Thyroid gland (tissue), 4 donors: ENCODE measurements around the gene TANGO2. TPM values are rescaled to one million over a fixed set of nuclear protein-coding genes. Genes with fewer than 3 reads are reported as not detected.

Experiments used
- DNase-seq, 2 donors: peaks; one replicate each; pipeline ENCODE4 v3.0.0-alpha.2; 2019
- H3K27ac ChIP-seq, 3 donors: fragments of 200-600 bp; sonication (generic); 1 replicate in 2 of 3; 2 replicates in 1 of 3; pipeline ENCODE4 v1.5.1; 2016 to 2019; ENCODE audit warnings: mild to moderate bottlenecking in 1 of 3, moderate library complexity in 1 of 3
- H3K27me3 ChIP-seq: fragments of 200-600 bp; sonication (generic); one replicate; pipeline ENCODE4 v1.5.1; 2019
- H3K36me3 ChIP-seq, 2 donors: fragments of 200-600 bp; sonication (generic); one replicate each; pipeline ENCODE4 v1.5.1; 2016 to 2019
- H3K4me1 ChIP-seq, 2 donors: fragments of 200-600 bp; sonication (generic); one replicate each; pipeline ENCODE4 v1.5.1; 2017 to 2019
- H3K4me3 ChIP-seq, 3 donors: fragments of 200-600 bp; sonication (generic); replicated peaks in 1 of 3; 1 replicate in 2 of 3; 2 replicates in 1 of 3; pipeline ENCODE4 v1.5.1; 2016; ENCODE audit warnings: mild to moderate bottlenecking in 1 of 3
- H3K9me3 ChIP-seq: fragments of 200-600 bp; sonication (generic); one replicate; pipeline ENCODE4 v1.5.1; 2017
- CTCF ChIP-seq, 6 experiments: fragments of 200-600 bp in 3 of 6; fragments of 450-650 bp in 3 of 6; sonication (generic) in 3 of 6; IDR thresholded peaks; one replicate each; pipeline ENCODE4 v1.5.1; 2016 to 2019; ENCODE audit warnings: antibody characterized with exemption in 6 of 6, mild to moderate bottlenecking in 2 of 6, inconsistent platforms in 1 of 6, moderate library complexity in 1 of 6
- POLR2A ChIP-seq, 2 donors: fragments of 450-650 bp; IDR thresholded peaks; one replicate each; pipeline ENCODE4 v1.6.1; 2017; ENCODE audit warnings: antibody characterized with exemption in 2 of 2, mild to moderate bottlenecking in 2 of 2, moderate library complexity in 1 of 2
- WGBS, 2 donors: methylation state at CpG; one replicate each; pipeline ENCODE4 v1.1.5; 2017; 5-methylcytosine and 5-hydroxymethylcytosine counted together
- intact Hi-C: fragments of 100-400 bp; cut with DNase I; formaldehyde crosslinking; loops from one replicate; pipeline ENCODE4 v1.15.1; 2023
- total RNA-seq, 4 donors: library from RNA; depleted of rRNA; stranded (reverse); fragments of >200 nt; gene quantifications; one replicate each; pipeline ENCODE4 v1.2.3, GENCODE V29; 2016

Gene TANGO2
- total RNA-seq, 4 donors from 2014 or later = 50.3 to 82.7 (median 65.2) TPM

GRCh38 chr22:19992921-19993355 lies 28.0 kb upstream of the TANGO2 start:
- no peaks in the 10 kb centered on the region for H3K27me3 ChIP-seq
- H3K9me3 ChIP-seq = no peaks in the 10 kb centered on the region
- H3K4me3 ChIP-seq = no peak overlapping the region
- WGBS, 2 donors = 63 to 68% methylated on average over 5 to 6 of the region's 6 CpGs
- peaks cover 43 to 87% of the 10 kb centered on the region in 2 donors for H3K4me1 ChIP-seq
- TF ChIP-seq POLR2A (IDR thresholded peaks at IDR 0.05) (no peak), CTCF (IDR thresholded peaks at IDR 0.05) (no peak)
- intact Hi-C loops = no loop called here
- H3K27ac ChIP-seq = peak overlapping the region; percentile 86 to 97 (median 91)
- H3K36me3 ChIP-seq = no peaks in the 10 kb centered on the region
- DNase-seq = no peak

GRCh38 chr22:19993926-19994325 lies 27.0 kb upstream of the TANGO2 start:
- TF ChIP-seq POLR2A (IDR thresholded peaks at IDR 0.05) = no peak
- no peak for TF ChIP-seq CTCF (IDR thresholded peaks at IDR 0.05)
- H3K4me1 ChIP-seq = peaks cover 51 to 89% of the 10 kb centered on the region in 2 donors
- DNase-seq = no peak
- H3K27ac ChIP-seq = no peak overlapping the region
- no peak overlapping the region for H3K4me3 ChIP-seq
- no peaks in the 10 kb centered on the region for H3K36me3 ChIP-seq
- intact Hi-C loops = no loop called here
- 92 to 97% methylated on average over 7 of the region's 7 CpGs for WGBS, 2 donors
- H3K9me3 ChIP-seq = no peaks in the 10 kb centered on the region
- H3K27me3 ChIP-seq = no peaks in the 10 kb centered on the region

GRCh38 chr22:19994851-19995610 lies 25.9 kb upstream of the TANGO2 start:
- H3K4me3 ChIP-seq = no peak overlapping the region
- H3K4me1 ChIP-seq = peaks cover 55 to 89% of the 10 kb centered on the region in 2 donors
- WGBS, 2 donors = 78 to 81% methylated on average over 12 of the region's 12 CpGs
- H3K27me3 ChIP-seq = no peaks in the 10 kb centered on the region
- TF ChIP-seq CTCF (IDR thresholded peaks at IDR 0.05) (no peak), POLR2A (IDR thresholded peaks at IDR 0.05) (no peak)
- DNase-seq = no peak
- H3K9me3 ChIP-seq = no peaks in the 10 kb centered on the region
- peak overlapping the region; percentile 69 to 86 (median 75) for H3K27ac ChIP-seq
- H3K36me3 ChIP-seq = no peaks in the 10 kb centered on the region
- intact Hi-C loops = no loop called here

- 51 to 64% methylated on average over 12 to 16 of the region's 18 CpGs for WGBS, 2 donors
- H3K9me3 ChIP-seq = no peaks in the 10 kb centered on the region
- DNase-seq = peak; percentile 77 to 87
- TF ChIP-seq POLR2A (IDR thresholded peaks at IDR 0.05) (no peak), CTCF (IDR thresholded peaks at IDR 0.05) (no peak)
- H3K4me3 ChIP-seq = no peak overlapping the region
- no peaks in the 10 kb centered on the region for H3K36me3 ChIP-seq
- no peaks in the 10 kb centered on the region for H3K27me3 ChIP-seq
- intact Hi-C loops = no loop called here
- peaks cover 55 to 89% of the 10 kb centered on the region in 2 donors for H3K4me1 ChIP-seq
- peak overlapping the region; percentile 69 to 86 (median 75) for H3K27ac ChIP-seq
Measured at GRCh38 chr22:19995611-19996339, 25.1 kb upstream of the TANGO2 start.
